Transverse colon (tissue), 4 donors: ENCODE data around the gene GTF2A1L. TPM values are rescaled to one million over a fixed set of nuclear protein-coding genes. Genes with fewer than 3 reads are reported as not detected.

Experiments
- DNase-seq: peaks from one replicate; pipeline ENCODE4 v3.0.0-alpha.2; 2019
- H3K27ac ChIP-seq, 4 donors: fragments of 200-600 bp; sonication (generic); 2 replicates each; pipeline ENCODE4 v1.5.1; 2016 to 2018; ENCODE audit warnings: inconsistent platforms in 4 of 4
- H3K27me3 ChIP-seq: fragments of 200-600 bp; sonication (generic); 2 replicates; pipeline ENCODE4 v1.5.1; 2017; ENCODE audit warnings: inconsistent platforms
- H3K36me3 ChIP-seq, 4 donors: fragments of 200-600 bp; sonication (generic); 2 replicates each; pipeline ENCODE4 v1.5.1; 2017 to 2019; ENCODE audit warnings: inconsistent platforms in 4 of 4
- H3K4me1 ChIP-seq, 4 donors: fragments of 200-600 bp; sonication (generic); 2 replicates each; pipeline ENCODE4 v1.5.1; 2017 to 2020; ENCODE audit warnings: inconsistent platforms in 4 of 4
- H3K4me3 ChIP-seq, 4 donors: fragments of 200-600 bp; sonication (generic); 1 replicate in 1 of 4; 2 replicates in 3 of 4; pipeline versions ENCODE4 v1.5.1 to v1.6.1; 2017 to 2019; ENCODE audit warnings: inconsistent platforms in 4 of 4
- H3K9me3 ChIP-seq, 2 donors: fragments of 200-600 bp; sonication (generic); 2 replicates each; pipeline ENCODE4 v1.5.1; 2017 to 2019; ENCODE audit warnings: inconsistent platforms in 2 of 2
- CTCF ChIP-seq, 5 experiments: fragments of 200-600 bp in 3 of 5; fragments of 450-650 bp in 2 of 5; sonication (generic) in 3 of 5; IDR thresholded peaks; 1 replicate in 2 of 5; 2 replicates in 3 of 5; pipeline ENCODE4 v1.5.1; 2016 to 2017; ENCODE audit warnings: antibody characterized with exemption in 5 of 5, inconsistent platforms in 3 of 5, mild to moderate bottlenecking in 2 of 5, moderate library complexity in 1 of 5
- EP300 ChIP-seq: sonication (generic); formaldehyde crosslinking; IDR thresholded peaks from one replicate; pipeline ENCODE4 v1.6.1; 2017; ENCODE audit warnings: antibody characterized with exemption, low read depth
- POLR2A ChIP-seq: fragments of 450-650 bp; IDR thresholded peaks from one replicate; pipeline ENCODE4 v1.6.1; 2016; ENCODE audit warnings: antibody characterized with exemption, mild to moderate bottlenecking, moderate library complexity
- POLR2AphosphoS5 ChIP-seq, 3 donors: sonication (generic); formaldehyde crosslinking; IDR thresholded peaks; one replicate each; pipeline ENCODE4 v1.6.1; 2016; ENCODE audit warnings: antibody characterized with exemption in 3 of 3
- in situ Hi-C, 4 donors: fragments of 200-750 bp; cut with MboI; loops; one replicate each; pipeline versions ENCODE4 v1.15.0 to v1.15.1; 2017; ENCODE audit warnings: low sequenced_read_pairs in 3 of 4, low pct_ligation_motif_present in 1 of 4, low pct_unique_long_range_greater_than_20kb in 1 of 4
- intact Hi-C: fragments of 100-400 bp; cut with DNase I; formaldehyde crosslinking; loops from one replicate; pipeline ENCODE4 v1.15.1; 2023; ENCODE audit warnings: low total_unique reads
- small RNA-seq, 4 donors: library from RNA; depleted of rRNA; stranded (forward); fragments of <200 nt; gene quantifications; one replicate each; pipeline ENCODE3, GENCODE V24; 2016
- total RNA-seq, 4 donors: library from RNA; depleted of rRNA; stranded (reverse); fragments of >200 nt; gene quantifications; one replicate each; pipeline ENCODE4 v1.1.0, GENCODE V29; 2016

The GTF2A1L gene
- total RNA-seq, 4 donors from 2014 or later: 1.6 to 15.2 (median 9.2) TPM; not detected in 1

GRCh38 chr2:48728840-48729239 is 111.2 kb downstream of the GTF2A1L start:
- Histone ChIP-seq H3K4me3 (no peak overlapping the region), H3K36me3 (no peaks in the 10 kb centered on the region), H3K27me3 (no peaks in the 10 kb centered on the region), H3K27ac (no peak overlapping the region), H3K9me3 (no peaks in the 10 kb centered on the region), H3K4me1 (peaks cover 0 to 8% (median 5%) of the 10 kb centered on the region in 4 donors)
- DNase-seq: no peak
- intact Hi-C loops (no loop called here), in situ Hi-C loops (no loop called here)
- TF ChIP-seq POLR2AphosphoS5 (IDR thresholded peaks at IDR 0.05): no peak
- TF ChIP-seq EP300: no peak
- TF ChIP-seq CTCF (IDR thresholded peaks at IDR 0.05): no peak
- no peak for TF ChIP-seq POLR2A

Small RNA genes within 50 kb of the gene (small RNA-seq; reads per million reads assigned to genes)
- 0 reads per million in 4 donors for gene TPT1P11

Other genes with a start within 250 kb of the GTF2A1L start
- 100 to 1,000 TPM in 1 of 4 donors, 10 to 100 TPM in 3; 30.3 to 101 (median 46.1) TPM for gene PPP1R21, start 177.1 kb upstream of the GTF2A1L start, total RNA-seq
- gene STON1, start 87.7 kb upstream of the GTF2A1L start, total RNA-seq: 10 to 100 TPM; 21.4 to 39.2 (median 27.1) TPM
- gene LHCGR, start 137.9 kb downstream of the GTF2A1L start, total RNA-seq: not detected